GM04503 (cell line): ENCODE results near the gene HS2ST1.

Experiments used
- DNase-seq: peaks from one replicate; pipeline ENCODE4 v3.0.0-alpha.2; 2012; ENCODE audit warnings: low read depth

HS2ST1 gene

GRCh38 chr1:87115317-87115890, 201.0 kb downstream of the HS2ST1 start:
- DNase-seq: peak; percentile 82

- DNase-seq: no peak
Observed at GRCh38 chr1:87115891-87116290, 201.5 kb downstream of the HS2ST1 start.

- no peak for DNase-seq
Observed at GRCh38 chr1:87117761-87118368, 203.4 kb downstream of the HS2ST1 start.

GRCh38 chr1:87119541-87120140, 205.2 kb downstream of the HS2ST1 start:
- DNase-seq: no peak

- DNase-seq: no peak
Observed at GRCh38 chr1:87120779-87121178, 206.3 kb downstream of the HS2ST1 start.

- no peak for DNase-seq
Observed at GRCh38 chr1:87121711-87122163, 207.3 kb downstream of the HS2ST1 start.

GRCh38 chr1:87122243-87122642, 207.8 kb downstream of the HS2ST1 start:
- no peak for DNase-seq

GRCh38 chr1:87123610-87124009, 209.2 kb downstream of the HS2ST1 start:
- no peak for DNase-seq

- DNase-seq: no peak
Observed at GRCh38 chr1:87126886-87127505, 212.6 kb downstream of the HS2ST1 start.

GRCh38 chr1:87127581-87127980, 213.1 kb downstream of the HS2ST1 start:
- DNase-seq: no peak

- no peak for DNase-seq
Observed at GRCh38 chr1:87129038-87129437, 214.6 kb downstream of the HS2ST1 start.

GRCh38 chr1:87129606-87130005, 215.2 kb downstream of the HS2ST1 start:
- DNase-seq: no peak

- no peak for DNase-seq
Observed at GRCh38 chr1:87130438-87130837, 216.0 kb downstream of the HS2ST1 start.

- peak; percentile 25 for DNase-seq
Observed at GRCh38 chr1:87131809-87132283, 217.4 kb downstream of the HS2ST1 start.

GRCh38 chr1:87132284-87132870, 217.9 kb downstream of the HS2ST1 start:
- DNase-seq: no peak

- DNase-seq: no peak
Observed at GRCh38 chr1:87134061-87134460, 219.6 kb downstream of the HS2ST1 start.

GRCh38 chr1:87134625-87135328, 220.3 kb downstream of the HS2ST1 start:
- no peak for DNase-seq

- no peak for DNase-seq
Observed at GRCh38 chr1:87135329-87135712, 220.9 kb downstream of the HS2ST1 start.

- DNase-seq: no peak
Observed at GRCh38 chr1:87136607-87137341, 222.3 kb downstream of the HS2ST1 start.

GRCh38 chr1:87137342-87137739, 222.9 kb downstream of the HS2ST1 start:
- no peak for DNase-seq

GRCh38 chr1:87140831-87141540, 226.6 kb downstream of the HS2ST1 start:
- no peak for DNase-seq
